ENCODE data around the gene RASGEF1B.

DNA sequence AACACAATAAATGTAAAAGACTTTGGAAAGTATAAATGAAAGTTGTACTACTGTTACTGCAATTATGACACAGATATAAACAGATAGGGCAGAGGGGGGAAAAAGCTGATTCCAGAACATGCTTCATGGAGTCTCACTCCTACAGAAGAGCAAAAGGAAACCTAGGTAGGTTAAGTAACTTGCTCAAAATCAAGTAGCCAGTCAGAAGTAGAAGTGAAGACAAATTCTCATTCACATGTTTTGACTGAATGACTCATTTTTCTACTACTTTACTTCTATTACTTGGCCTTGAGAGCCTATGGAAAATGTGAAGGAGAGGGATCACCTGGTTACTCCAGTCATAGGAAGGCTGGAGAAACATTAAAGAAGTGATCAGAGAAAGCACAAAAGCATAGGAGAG is 23.6 kb upstream of the RASGEF1B start:
- TF ChIP-seq, protein P1, sequence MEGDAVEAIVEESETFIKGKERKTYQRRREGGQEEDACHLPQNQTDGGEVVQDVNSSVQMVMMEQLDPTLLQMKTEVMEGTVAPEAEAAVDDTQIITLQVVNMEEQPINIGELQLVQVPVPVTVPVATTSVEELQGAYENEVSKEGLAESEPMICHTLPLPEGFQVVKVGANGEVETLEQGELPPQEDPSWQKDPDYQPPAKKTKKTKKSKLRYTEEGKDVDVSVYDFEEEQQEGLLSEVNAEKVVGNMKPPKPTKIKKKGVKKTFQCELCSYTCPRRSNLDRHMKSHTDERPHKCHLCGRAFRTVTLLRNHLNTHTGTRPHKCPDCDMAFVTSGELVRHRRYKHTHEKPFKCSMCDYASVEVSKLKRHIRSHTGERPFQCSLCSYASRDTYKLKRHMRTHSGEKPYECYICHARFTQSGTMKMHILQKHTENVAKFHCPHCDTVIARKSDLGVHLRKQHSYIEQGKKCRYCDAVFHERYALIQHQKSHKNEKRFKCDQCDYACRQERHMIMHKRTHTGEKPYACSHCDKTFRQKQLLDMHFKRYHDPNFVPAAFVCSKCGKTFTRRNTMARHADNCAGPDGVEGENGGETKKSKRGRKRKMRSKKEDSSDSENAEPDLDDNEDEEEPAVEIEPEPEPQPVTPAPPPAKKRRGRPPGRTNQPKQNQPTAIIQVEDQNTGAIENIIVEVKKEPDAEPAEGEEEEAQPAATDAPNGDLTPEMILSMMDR (IDR thresholded peaks at IDR 0.05; ENCODE audit: poor library complexity) = no peak
- TF ChIP-seq EZH2phosphoT487 (IDR thresholded peaks at IDR 0.05; ENCODE audit: low read depth, severe bottlenecking, unreplicated experiment) (no peak), EZH2 (IDR thresholded peaks at IDR 0.05; ENCODE audit: borderline replicate concordance) (no peak)
